K562 (cell line): ENCODE results near the gene DIAPH3. TPM values are rescaled to one million over a fixed set of nuclear protein-coding genes. Genes with fewer than 3 reads are reported as not detected.

ENCODE experiments used
- ATAC-seq: fragments of 200-7000 bp; cut with Tn5 transposase; 3 replicates; pipeline ENCODE4 v1.9.1; 2020; ENCODE audit warnings: moderate library complexity
- BruUV-seq: library from RNA; stranded (reverse); fragments of 400-500 nt; replicated peaks from 2 replicates; lab custom pipeline; 2021; lab: Mats Ljungman, UMichigan
- CTCF ChIA-PET: fragments of 300-600 bp; formaldehyde crosslinking; extraction: SDS; loops from one replicate; lab custom pipeline; 2021; ENCODE audit warnings: low intra/inter-chr PET ratio; lab: Yijun Ruan, JAX
- POLR2A ChIA-PET: fragments of 300-600, 350-650 bp; sonication (Branson Sonifier 250); formaldehyde crosslinking; extraction: SDS; loops from one replicate; lab custom pipeline; 2021; ENCODE audit warnings: antibody characterized with exemption, inconsistent platforms; lab: Yijun Ruan, JAX
- DNase-seq, 4 experiments: peaks; one replicate each; pipeline versions ENCODE4 v3.0.0 to v3.0.0-alpha.2; 2011 to 2018; ENCODE audit warnings: low spot score in 3 of 4, mixed read lengths in 3 of 4; ENCODE audit errors: extremely low read depth in 1 of 4
- FAIRE-seq: peaks from 2 replicates; lab custom pipeline; 2011; peaks lifted over from hg19 to GRCh38; lab: Jason Lieb, UNC
- H2AFZ ChIP-seq: 2 replicates; pipeline ENCODE4 v1.6.0; 2011; ENCODE audit warnings: low read depth, low read length, control low read depth, inconsistent platforms
- H3K27ac ChIP-seq: fragments of 200-600 bp; 3 replicates; pipeline ENCODE4 v1.8.0; 2011; ENCODE audit warnings: low read depth, mild to moderate bottlenecking, control low read depth, inconsistent platforms, low read length, moderate library complexity, mixed read lengths; ENCODE audit errors: extremely low read depth
- H3K27me3 ChIP-seq, 2 experiments: fragments of 300-600 bp in 1 of 2; 2 replicates in 1 of 2; 3 replicates in 1 of 2; pipeline versions ENCODE4 v1.6.0 to v1.8.0; 2011; ENCODE audit warnings: inconsistent platforms in 2 of 2, low read length in 2 of 2, mild to moderate bottlenecking in 1 of 2, mixed read lengths in 1 of 2, moderate library complexity in 1 of 2; ENCODE audit not compliant: control insufficient read depth in 2 of 2, insufficient read depth in 2 of 2
- H3K36me3 ChIP-seq: fragments of 300-600 bp; 3 replicates; pipeline ENCODE4 v1.8.0; 2011; ENCODE audit warnings: mild to moderate bottlenecking, low read length, inconsistent platforms; ENCODE audit not compliant: control insufficient read depth, insufficient read depth
- H3K4me1 ChIP-seq, 2 experiments: fragments of 200-600 bp in 1 of 2; replicated peaks in 1 of 2; 2 replicates in 1 of 2; 3 replicates in 1 of 2; pipeline versions ENCODE4 v1.5.1 to v1.8.0; 2011; ENCODE audit warnings: inconsistent platforms in 2 of 2, low read length in 2 of 2, mild to moderate bottlenecking in 1 of 2, mixed read lengths in 1 of 2, moderate library complexity in 1 of 2; ENCODE audit not compliant: control insufficient read depth in 2 of 2, insufficient read depth in 2 of 2
- H3K4me2 ChIP-seq: 2 replicates; pipeline ENCODE4 v1.6.1; 2011; ENCODE audit warnings: low read length, control low read depth, inconsistent platforms, mixed read lengths; ENCODE audit not compliant: insufficient read depth
- H3K4me3 ChIP-seq: fragments of 200-600 bp; sonication (generic), shearing (Covaris generic); 2 replicates; pipeline ENCODE4 v1.5.1; 2016; ENCODE audit warnings: control low read depth, inconsistent platforms
- H3K79me2 ChIP-seq: fragments of 200-600 bp; 3 replicates; pipeline ENCODE4 v1.8.0; 2011; ENCODE audit warnings: low read length, inconsistent platforms; ENCODE audit not compliant: control insufficient read depth, insufficient read depth
- H3K9ac ChIP-seq, 2 experiments: 2 replicates each; pipeline versions ENCODE4 v1.6.0 to v1.6.1; 2011; ENCODE audit warnings: low read depth in 2 of 2, low read length in 2 of 2, control low read depth in 1 of 2, inconsistent platforms in 1 of 2, mild to moderate bottlenecking in 1 of 2, mixed read lengths in 1 of 2; ENCODE audit not compliant: insufficient read depth in 1 of 2
- H3K9me1 ChIP-seq: one replicate; pipeline ENCODE4 v1.6.0; 2011; ENCODE audit warnings: inconsistent platforms, mild to moderate bottlenecking, low read length, moderate library complexity; ENCODE audit not compliant: control insufficient read depth, insufficient read depth
- H3K9me3 ChIP-seq: replicated peaks from 2 replicates; pipeline ENCODE4 v1.5.1; 2011; ENCODE audit warnings: low read depth, low read length, inconsistent platforms; ENCODE audit not compliant: control insufficient read depth, insufficient read depth
- H4K20me1 ChIP-seq: replicated peaks from 2 replicates; pipeline ENCODE4 v1.6.1; 2011; ENCODE audit warnings: low read length, inconsistent platforms, mixed read lengths; ENCODE audit not compliant: control insufficient read depth, insufficient read depth
- CBFA2T3 ChIP-seq: fragments of 450-650 bp; IDR thresholded peaks from 2 replicates; pipeline ENCODE4 v1.6.1; 2017
- CREB3 ChIP-seq: fragments of 450-650 bp; conservative IDR thresholded peaks from 2 replicates; pipeline ENCODE4 v1.6.1; 2016; ENCODE audit warnings: missing genetic modification characterization, low read depth, mild to moderate bottlenecking, missing compliant biosample characterization, moderate library complexity
- FOXK1 ChIP-seq: sonication (generic); formaldehyde crosslinking; IDR thresholded peaks from 2 replicates; pipeline ENCODE4 v1.8.0; 2022; ENCODE audit warnings: missing genetic modification reagents, mild to moderate bottlenecking, borderline replicate concordance
- JUNB ChIP-seq: fragments of 450-650 bp; formaldehyde crosslinking; conservative IDR thresholded peaks from 2 replicates; pipeline ENCODE4 v1.4.0; 2020; ENCODE audit warnings: mild to moderate bottlenecking
- MCM2 ChIP-seq: fragments of 450-650 bp; IDR thresholded peaks from 2 replicates; pipeline ENCODE4 v1.6.1; 2017; ENCODE audit warnings: low read depth, mild to moderate bottlenecking
- MTF1 ChIP-seq: fragments of 250-450 bp; sonication (Bioruptor Pico); IDR thresholded peaks from 2 replicates; pipeline ENCODE4 v1.9.0; 2021; ENCODE audit warnings: moderate library complexity, mild to moderate bottlenecking, inconsistent platforms, borderline replicate concordance
- SETDB1 ChIP-seq: IDR thresholded peaks from one replicate; pipeline ENCODE4 v1.6.1; 2012; ENCODE audit warnings: low read length, control low read depth, inconsistent platforms
- SP2 ChIP-seq: IDR thresholded peaks from 2 replicates; pipeline ENCODE4 v1.6.1; 2011; ENCODE audit warnings: mild to moderate bottlenecking, low read depth, low read length, moderate library complexity; ENCODE audit not compliant: poor library complexity, severe bottlenecking; ENCODE audit errors: extremely low read depth
- SRSF1 ChIP-seq: fragments of 200-400 bp; formaldehyde crosslinking; IDR thresholded peaks from 2 replicates; pipeline ENCODE4 v1.6.1; 2017; ENCODE audit warnings: mild to moderate bottlenecking, low read depth, low read length, moderate library complexity
- TRIM24 ChIP-seq, 2 experiments: fragments of 450-650 bp; IDR thresholded peaks; 2 replicates each; pipeline ENCODE4 v1.6.1; 2016
- ZNF696 ChIP-seq: fragments of 250-450 bp; sonication (Bioruptor Pico); conservative IDR thresholded peaks from 2 replicates; pipeline ENCODE4 v1.4.0; 2020; ENCODE audit warnings: mild to moderate bottlenecking, moderate library complexity
- WGBS: fragments of 100-300 bp; shearing (Covaris generic); methylation state at CpG from one replicate; pipeline ENCODE4 v1.1.6; 2016; ENCODE audit warnings: low coverage, mixed read lengths; ENCODE audit not compliant: insufficient coverage; ENCODE audit errors: missing lambda C conversion rate; 5-methylcytosine and 5-hydroxymethylcytosine counted together
- in situ Hi-C: fragments of 300-500 bp; cut with MboI; formaldehyde crosslinking; loops from 4 replicates; pipeline ENCODE4 v1.15.0; 2018; ENCODE audit warnings: inconsistent platforms, mixed read lengths
- intact Hi-C: fragments of 100-400 bp; cut with micrococcal nuclease; formaldehyde crosslinking; loops from 2 replicates; pipeline ENCODE4 v1.14.2; 2022
- polyA plus RNA-seq, 8 experiments: library from polyadenylated mRNA; depleted of rRNA in 4 of 8; stranded (reverse) in 5 of 8; unstranded in 3 of 8; fragments of >200 nt; fragmentation: Nextera tagmentation in 2 of 8; fragmentation: Illumina TruSeq in 1 of 8; extraction: Ambion mirVana in 2 of 8; extraction: Trizol in 1 of 8; gene quantifications; 2 replicates each; pipeline versions ENCODE4 v1.2.1 to v1.2.3, GENCODE V29; 2011 to 2014; ENCODE audit warnings: inconsistent platforms in 1 of 8, missing spikeins in 1 of 8
- total RNA-seq, 7 experiments: library from RNA; depleted of rRNA in 6 of 7; stranded (reverse); fragments of >200 nt in 6 of 7; fragmentation: Illumina TruSeq in 2 of 7; extraction: Trizol in 2 of 7; gene quantifications; 2 replicates each; pipeline versions ENCODE4 v1.2.1 to v1.2.3, GENCODE V29; 2011 to 2021; ENCODE audit warnings: low replicate concordance in 1 of 7
- TF ChIP-seq, protein P1 (sequence below), 2 experiments: fragments of 450-650 bp; formaldehyde crosslinking in 1 of 2; IDR thresholded peaks; 2 replicates each; pipeline versions ENCODE4 v1.4.0 to v1.6.1; 2014 to 2020; ENCODE audit warnings: mild to moderate bottlenecking in 2 of 2, borderline replicate concordance in 1 of 2, low read depth in 1 of 2

Gene DIAPH3
- total and polyA plus RNA-seq, 9 of the 15 experiments (the other 6 are each of a cell fraction or from before 2014, with no cell fraction given), result 9.0 to 18.7 (median 14.7) TPM

DNA sequence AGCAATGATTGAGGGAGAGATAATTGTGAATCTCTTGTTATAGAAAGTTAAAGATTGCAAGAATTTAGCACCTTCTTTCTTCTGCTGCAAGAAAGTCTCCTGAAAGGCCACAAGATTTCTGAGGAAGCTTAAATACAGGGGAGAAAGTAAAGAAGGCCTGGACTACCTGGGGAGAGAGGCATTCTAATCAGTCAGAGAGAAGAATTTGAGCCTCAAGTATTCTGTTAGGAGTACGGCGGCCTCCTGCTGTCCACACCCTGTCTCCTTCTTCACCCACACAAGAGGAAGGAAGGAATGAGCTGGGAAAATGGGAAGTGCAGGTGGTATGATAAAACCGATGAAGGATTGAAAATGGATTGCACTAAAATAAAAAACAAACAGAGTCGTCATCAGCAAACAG lies 474.7 kb downstream of the DIAPH3 start (continued):
- TF ChIP-seq JUNB (no peak), CBFA2T3 (no peak), MTF1 (CRISPR knock-in tag) (no peak), CREB3 (tag) (no peak), MCM2 (no peak), SP2 (no peak), SETDB1 (no peak), FOXK1 (CRISPR knock-in tag) (no peak)

DNA sequence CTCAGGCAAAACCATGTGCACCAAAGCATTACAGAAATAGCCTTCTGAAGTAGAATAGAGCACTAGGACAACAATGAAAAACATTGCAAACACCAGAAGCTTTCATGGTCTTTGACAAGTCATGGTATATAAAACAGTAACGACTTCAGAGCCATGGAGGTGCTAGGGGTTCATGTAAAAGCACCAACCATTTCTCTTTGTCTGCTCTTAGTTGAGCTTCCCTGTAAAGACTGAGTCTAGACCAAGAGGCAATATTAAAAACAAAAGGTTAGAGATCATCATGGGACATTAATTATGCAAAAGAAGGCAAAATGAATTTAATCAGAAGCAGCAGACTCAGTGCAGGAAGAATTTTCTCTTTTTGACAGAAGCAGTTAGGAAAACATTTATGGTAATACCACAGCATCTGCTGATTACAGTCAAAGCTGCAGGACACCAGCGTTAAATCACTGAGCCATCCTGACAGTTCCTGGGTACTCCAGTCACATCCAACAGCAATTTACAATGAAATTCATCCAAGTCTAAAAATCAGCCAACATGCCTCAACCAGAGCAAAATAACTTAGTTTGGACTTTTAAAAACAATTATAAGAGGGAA lies 476.8 kb downstream of the DIAPH3 start:
- Histone ChIP-seq H3K36me3 (no peaks in the 10 kb centered on the region), H3K4me1 (no peaks in the 10 kb centered on the region), H3K27ac (no peak overlapping the region), H3K27me3 (no peaks in the 10 kb centered on the region), H3K4me2 (no peak overlapping the region), H2AFZ (no peak overlapping the region), H3K4me3 (no peak overlapping the region), H3K9ac (no peak overlapping the region), H4K20me1 (no peaks in the 10 kb centered on the region), H3K9me1 (no peaks in the 10 kb centered on the region), H3K79me2 (no peaks in the 10 kb centered on the region), H3K9me3 (no peaks in the 10 kb centered on the region)
- ATAC-seq (no peak), FAIRE-seq (no peak), DNase-seq (no peak)
- BruUV-seq, result no TSS peak
- ChIA-PET POLR2A (no interaction called here), CTCF (no interaction called here)
- in situ Hi-C loops (no loop called here), intact Hi-C loops (no loop called here)
- WGBS, result 35% methylated on average over 2 of the region's 2 CpGs
- TF ChIP-seq ZNF696 (CRISPR knock-in tag) (no peak), SRSF1 (no peak), TRIM24 (IDR thresholded peaks at IDR 0.05) (no peak)
- TF ChIP-seq, protein P1, sequence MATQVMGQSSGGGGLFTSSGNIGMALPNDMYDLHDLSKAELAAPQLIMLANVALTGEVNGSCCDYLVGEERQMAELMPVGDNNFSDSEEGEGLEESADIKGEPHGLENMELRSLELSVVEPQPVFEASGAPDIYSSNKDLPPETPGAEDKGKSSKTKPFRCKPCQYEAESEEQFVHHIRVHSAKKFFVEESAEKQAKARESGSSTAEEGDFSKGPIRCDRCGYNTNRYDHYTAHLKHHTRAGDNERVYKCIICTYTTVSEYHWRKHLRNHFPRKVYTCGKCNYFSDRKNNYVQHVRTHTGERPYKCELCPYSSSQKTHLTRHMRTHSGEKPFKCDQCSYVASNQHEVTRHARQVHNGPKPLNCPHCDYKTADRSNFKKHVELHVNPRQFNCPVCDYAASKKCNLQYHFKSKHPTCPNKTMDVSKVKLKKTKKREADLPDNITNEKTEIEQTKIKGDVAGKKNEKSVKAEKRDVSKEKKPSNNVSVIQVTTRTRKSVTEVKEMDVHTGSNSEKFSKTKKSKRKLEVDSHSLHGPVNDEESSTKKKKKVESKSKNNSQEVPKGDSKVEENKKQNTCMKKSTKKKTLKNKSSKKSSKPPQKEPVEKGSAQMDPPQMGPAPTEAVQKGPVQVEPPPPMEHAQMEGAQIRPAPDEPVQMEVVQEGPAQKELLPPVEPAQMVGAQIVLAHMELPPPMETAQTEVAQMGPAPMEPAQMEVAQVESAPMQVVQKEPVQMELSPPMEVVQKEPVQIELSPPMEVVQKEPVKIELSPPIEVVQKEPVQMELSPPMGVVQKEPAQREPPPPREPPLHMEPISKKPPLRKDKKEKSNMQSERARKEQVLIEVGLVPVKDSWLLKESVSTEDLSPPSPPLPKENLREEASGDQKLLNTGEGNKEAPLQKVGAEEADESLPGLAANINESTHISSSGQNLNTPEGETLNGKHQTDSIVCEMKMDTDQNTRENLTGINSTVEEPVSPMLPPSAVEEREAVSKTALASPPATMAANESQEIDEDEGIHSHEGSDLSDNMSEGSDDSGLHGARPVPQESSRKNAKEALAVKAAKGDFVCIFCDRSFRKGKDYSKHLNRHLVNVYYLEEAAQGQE (IDR thresholded peaks at IDR 0.05; ENCODE audit: borderline replicate concordance), result no peak
- TF ChIP-seq, protein P1 (CRISPR knock-in tag; IDR thresholded peaks at IDR 0.05; ENCODE audit: low read depth), result no peak
